ENCODE data around the gene MMP24OS.
A peak's percentile ranks its signal among the peaks of the same experiment; 100 is the strongest.

Gene MMP24OS

GRCh38 chr20:35290186-35290886, 12.4 kb upstream of the MMP24OS start:
- no peak for DNase-seq

DNA sequence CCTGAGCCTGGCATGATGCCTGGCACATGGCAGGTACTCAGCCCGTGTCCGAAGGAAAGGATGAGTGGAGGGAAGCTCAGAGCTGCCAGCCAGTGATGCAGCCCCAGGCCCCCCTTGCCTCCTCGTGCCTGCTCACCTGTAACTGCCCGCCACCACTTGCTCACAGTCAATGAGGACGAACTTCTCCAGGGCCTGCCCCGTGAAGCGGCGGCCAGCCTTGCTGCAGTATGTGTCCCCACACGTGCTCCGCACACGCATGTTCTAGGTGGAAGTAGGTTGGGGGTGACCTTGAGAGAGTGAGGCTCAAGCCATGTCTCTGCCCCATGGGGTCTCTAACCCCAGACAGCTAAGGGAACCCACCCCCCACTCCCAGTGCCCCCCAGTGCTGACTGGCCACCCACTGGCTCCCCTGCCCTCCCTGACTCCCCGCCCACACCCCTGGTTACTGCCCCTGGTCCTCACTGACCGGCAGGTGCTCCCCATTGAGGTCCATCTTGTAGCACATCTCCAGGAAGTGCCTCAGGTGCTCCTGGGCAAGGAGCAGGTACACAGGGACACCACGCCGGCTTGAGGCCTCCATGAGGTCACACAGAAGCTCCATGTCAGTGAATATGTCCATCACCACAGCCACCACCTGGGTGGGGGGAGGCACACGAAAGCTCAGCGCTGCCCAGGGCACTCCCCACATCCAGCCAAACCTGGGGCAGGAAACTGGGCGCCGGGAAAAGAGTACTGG, 10.6 kb upstream of the MMP24OS start:
- no peak for DNase-seq

- no peak for DNase-seq
These were observed 9.8 kb upstream of the MMP24OS start for GRCh38 chr20:35287509-35288324.

- no peak for DNase-seq
These were observed 9.1 kb upstream of the MMP24OS start for GRCh38 chr20:35286899-35287508.

DNA sequence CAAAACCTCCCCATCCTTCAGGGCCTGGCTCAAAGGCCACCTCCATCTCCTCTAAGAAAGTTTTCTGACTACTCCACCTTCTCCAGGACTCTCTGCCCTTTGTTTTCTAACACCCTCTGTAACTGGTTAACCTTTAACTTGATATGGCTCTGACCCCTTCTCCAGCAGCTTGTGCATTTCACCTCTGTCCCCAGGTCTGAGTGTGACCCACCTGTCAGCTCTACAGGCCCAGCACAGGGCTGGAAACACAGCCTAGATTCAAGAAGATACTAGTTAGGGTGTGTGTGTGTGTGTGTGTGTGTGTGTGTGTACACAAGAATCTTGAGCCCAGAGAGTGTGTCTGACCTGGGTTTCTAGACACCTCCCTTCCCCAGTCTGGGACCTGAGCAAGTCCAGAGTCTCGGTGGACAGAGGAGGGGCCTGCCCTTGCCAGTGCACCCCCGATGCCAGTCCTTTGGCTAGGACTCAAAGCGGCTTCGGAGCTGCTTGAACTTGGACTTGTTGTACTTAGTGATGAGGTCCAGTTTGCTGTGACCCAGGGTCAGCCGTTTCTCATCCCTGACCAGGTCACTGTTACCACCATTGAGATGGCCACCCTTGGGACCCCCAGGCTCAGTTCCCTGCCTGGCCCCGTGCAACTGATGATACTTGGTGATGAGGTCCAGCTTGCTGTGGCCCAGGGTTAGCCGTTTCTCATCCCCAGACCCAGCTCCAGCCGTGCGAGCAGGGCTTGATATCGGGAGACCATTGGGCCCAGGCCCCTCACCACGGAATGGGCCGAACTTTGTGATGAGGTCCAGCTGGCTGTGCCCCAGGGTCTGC, 8.4 kb upstream of the MMP24OS start:
- DNase-seq = no peak

GRCh38 chr20:35285806-35286076, 7.8 kb upstream of the MMP24OS start:
- no peak for DNase-seq

DNA sequence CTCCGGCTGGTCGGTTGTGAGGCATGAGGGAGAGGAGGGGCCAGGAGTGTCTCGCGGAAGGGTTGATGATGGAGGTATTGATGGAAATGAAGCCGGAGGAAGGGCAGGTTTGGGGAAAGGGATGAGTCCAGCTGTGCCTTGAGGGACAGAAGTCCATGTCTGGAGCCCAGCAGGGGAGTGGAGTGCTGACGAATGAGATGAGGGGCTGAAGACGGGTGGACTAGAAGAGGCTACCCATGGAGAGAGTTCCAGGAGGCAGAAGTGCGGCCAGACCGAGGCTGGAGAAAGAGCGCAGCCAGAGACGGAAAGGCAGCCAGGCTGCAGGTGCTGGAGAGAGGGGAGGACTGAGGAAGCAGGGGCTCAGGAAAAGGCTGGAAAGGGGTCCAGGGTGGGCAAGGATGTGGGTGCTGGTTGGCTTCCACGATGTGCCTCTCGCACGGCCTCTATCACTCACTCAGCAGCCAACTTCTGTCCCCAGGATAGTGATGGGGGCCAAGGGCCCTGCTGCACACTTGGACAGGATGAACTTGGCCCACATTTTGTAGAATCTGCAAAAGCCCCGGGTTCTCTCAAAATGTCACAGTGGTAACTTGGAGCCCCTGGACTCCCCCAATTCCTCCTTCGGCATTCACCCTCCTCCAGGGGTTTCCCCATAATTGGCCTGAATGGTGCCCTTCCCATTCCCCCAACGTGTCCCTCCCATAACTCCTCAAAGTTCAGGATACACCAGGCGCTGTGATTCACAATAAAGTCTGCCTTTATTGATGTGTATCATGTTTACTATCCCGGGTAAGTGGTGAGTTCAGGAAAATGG, 7.3 kb upstream of the MMP24OS start:
- no peak for DNase-seq

GRCh38 chr20:35284267-35284991, 6.5 kb upstream of the MMP24OS start, which contains the start of gene EIF6:
EIF6 (minus strand) TSS chr20:35284772; CDS start chr20:35284487, 285 bp downstream.
- DNase-seq = peak; percentile 81

DNA sequence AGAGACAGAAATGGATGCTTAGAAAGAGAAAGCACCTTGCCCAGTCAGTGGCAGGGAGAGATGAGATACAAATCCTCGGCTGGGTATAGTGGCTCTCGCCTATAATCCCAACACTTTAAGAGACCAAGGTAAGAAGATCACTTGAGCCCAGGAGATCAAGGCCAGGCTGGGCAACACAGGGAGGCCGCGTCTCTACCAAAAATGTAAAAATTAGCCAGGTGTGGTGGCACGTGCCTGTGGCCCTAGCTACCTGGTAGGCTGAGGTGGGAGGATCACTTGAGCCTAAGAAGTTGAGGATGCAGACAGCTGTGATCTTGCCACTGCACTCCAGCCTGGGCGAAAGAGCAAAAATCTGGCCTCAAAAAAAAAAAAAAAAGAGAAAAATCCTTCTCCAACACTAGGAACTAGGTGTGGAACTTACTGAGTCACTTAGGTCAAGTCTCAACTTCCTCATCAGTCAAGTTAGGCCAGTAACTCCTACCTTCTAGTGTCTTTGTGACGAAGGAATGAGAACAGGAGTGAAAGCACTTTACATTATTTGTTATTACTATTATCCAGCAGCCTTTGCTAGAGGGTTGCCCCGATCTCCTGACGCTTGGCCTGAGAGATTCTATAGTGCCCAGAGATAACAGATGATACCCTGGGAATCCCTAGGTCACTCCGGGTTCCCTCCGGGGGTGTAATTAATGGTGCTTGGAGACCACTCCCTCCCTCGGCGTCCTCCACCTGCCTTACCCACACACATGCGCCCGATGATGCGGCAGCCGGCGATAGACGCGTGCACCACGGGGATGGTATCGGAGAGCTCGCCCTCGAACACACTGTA, 5.7 kb upstream of the MMP24OS start:
- DNase-seq = no peak

DNA sequence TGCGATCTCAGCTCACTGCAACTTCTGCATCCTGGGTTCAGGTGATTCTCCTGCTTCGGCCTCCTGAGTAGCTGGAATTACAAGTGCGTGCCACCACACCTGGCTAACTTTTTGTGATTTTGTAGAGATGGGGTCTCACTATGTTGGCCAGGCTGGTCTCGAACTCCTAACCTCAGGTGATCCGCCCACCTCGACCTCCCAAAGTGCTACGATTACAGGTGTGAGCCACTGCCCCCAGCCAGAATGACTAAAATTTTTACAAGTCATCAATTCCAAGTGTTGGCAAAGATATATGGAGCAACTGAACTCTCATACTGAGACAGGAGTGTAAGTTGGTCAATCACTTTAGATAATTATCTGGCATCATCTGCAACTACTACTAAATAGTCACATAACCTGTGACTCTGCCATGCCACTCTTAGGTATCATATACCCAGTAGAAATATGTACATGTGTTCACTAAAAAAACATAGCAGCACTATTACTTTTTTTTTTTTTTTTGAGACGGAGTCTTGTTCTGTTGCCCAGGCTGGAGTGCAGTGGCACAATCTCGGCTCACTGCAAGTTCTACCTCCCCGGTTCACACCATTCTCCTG, 3.7 kb upstream of the MMP24OS start:
- no peak for DNase-seq

- DNase-seq = no peak
These were observed 2.6 kb upstream of the MMP24OS start for GRCh38 chr20:35280523-35280922.

DNA sequence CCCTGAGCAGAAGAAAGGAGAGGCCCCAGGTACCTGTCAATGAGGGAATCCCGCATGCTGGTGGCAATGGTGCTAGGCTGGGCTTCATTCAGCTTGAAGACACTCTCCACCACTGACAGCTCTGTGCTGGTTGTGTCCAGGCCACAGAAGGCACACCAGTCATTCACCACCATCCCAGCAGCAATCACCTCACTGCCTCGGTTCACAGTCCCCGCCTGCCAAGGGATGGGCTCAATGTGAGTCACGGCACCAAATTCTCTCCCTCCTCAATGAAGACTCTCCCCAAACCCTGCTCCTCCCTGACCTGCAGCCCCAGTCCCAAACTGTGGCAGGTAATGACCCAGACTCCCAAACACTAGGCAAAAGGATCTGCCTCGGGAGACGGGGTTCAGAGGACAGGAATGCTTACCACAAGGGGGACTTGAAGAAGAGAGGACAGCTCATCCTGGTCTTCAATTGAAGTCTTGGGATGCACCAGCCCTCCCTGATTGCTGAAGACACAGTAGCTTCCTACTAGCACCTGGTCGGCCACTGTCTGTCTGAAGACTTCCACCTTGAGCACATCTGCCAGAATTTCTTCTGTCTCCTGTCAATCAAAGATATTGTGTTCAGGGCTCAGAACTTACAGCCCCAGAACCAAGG, 1.7 kb upstream of the MMP24OS start:
- no peak for DNase-seq

- DNase-seq = no peak
These were observed 1.1 kb upstream of the MMP24OS start for GRCh38 chr20:35279040-35279439.

DNA sequence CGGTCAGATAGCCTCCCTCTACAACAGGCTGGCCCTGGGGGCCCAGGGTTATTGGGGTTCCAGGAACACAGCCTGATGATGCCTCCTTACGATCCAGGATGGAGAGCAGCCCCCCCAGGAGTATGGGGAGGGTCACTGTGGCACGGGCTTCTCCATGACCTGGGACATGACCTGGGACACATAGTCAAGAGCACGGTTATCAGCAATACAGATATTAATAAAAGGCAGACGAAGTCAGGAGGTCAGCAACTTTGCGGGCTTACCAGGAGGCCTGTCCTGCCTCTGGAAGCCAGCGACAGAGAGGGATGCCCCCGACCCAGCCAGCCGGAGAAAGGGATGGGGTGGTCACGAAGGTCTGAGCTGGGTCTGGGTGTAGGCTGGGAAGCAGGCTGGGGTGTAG, 795 bp downstream of the MMP24OS start:
- no peak for DNase-seq

GRCh38 chr20:35276408-35276807, 1.5 kb downstream of the MMP24OS start:
- no peak for DNase-seq

DNA sequence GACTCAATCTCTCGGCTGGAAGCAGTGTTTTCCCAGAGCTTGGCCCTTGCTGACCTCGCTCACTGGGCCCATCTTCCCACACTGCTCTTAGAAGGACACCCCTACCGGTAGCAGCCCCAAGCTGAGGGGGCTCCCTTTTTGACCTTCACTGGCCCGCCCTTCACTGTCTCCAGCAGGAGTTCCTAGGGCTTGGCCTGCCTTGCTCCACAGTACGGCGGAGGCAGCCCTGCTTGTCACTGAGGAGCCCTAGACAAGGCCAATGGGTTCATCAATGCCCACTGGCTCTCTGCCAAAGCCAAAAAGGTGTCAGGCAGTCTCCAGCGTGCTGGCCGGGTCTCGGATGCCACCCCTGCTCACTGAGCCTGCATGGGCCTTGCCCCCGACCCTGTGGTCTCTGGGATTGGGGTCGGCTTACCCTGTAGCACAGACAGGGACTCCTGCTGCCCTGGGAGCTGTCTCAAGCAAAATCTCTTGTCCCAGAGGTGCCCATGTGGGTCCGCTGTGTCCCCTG, 2.1 kb downstream of the MMP24OS start:
- DNase-seq = no peak

GRCh38 chr20:35274172-35275092, 3.5 kb downstream of the MMP24OS start:
- DNase-seq = no peak

Data from stimulated activated CD4-positive, alpha-beta T cell treated with anti-CD3 and anti-CD28 coated beads, Interleukin-4, amount 100 ng/mL, for 1 hour (primary cell).